Sigmoid colon (tissue), 7 donors: ENCODE measurements around the gene TSR3. TPM values are rescaled to one million over a fixed set of nuclear protein-coding genes. Genes with fewer than 3 reads are reported as not detected.

ENCODE experiments used
- DNase-seq: peaks from one replicate; pipeline ENCODE4 v3.0.0-alpha.2; 2019
- H3K27ac ChIP-seq, 4 donors: fragments of 200-600 bp; sonication (generic); one replicate each; pipeline ENCODE4 v1.5.1; 2016 to 2019; ENCODE audit warnings: mild to moderate bottlenecking in 1 of 4
- H3K27me3 ChIP-seq, 3 donors: fragments of 200-600 bp; sonication (generic); one replicate each; pipeline ENCODE4 v1.5.1; 2019; ENCODE audit warnings: mild to moderate bottlenecking in 1 of 3
- H3K36me3 ChIP-seq, 4 donors: fragments of 200-600 bp; sonication (generic); one replicate each; pipeline ENCODE4 v1.5.1; 2016 to 2019
- H3K4me1 ChIP-seq, 4 donors: fragments of 200-600 bp; sonication (generic); one replicate each; pipeline ENCODE4 v1.5.1; 2017 to 2019
- H3K4me3 ChIP-seq, 4 donors: fragments of 200-600 bp; sonication (generic); one replicate each; pipeline ENCODE4 v1.5.1; 2017 to 2019; ENCODE audit warnings: mild to moderate bottlenecking in 2 of 4, moderate library complexity in 1 of 4
- H3K9me3 ChIP-seq, 4 donors: fragments of 200-600 bp in 3 of 4; sonication (generic) in 3 of 4; one replicate each; pipeline versions ENCODE4 v1.5.1 to v1.6.1; 2013 to 2019
- EP300 ChIP-seq, 4 donors: sonication (generic); formaldehyde crosslinking; IDR thresholded peaks; one replicate each; pipeline ENCODE4 v1.6.1; 2017; ENCODE audit warnings: antibody characterized with exemption in 4 of 4
- POLR2A ChIP-seq, 2 donors: fragments of 450-650 bp; IDR thresholded peaks; one replicate each; pipeline ENCODE4 v1.6.1; 2016; ENCODE audit warnings: antibody characterized with exemption in 2 of 2, mild to moderate bottlenecking in 2 of 2, moderate library complexity in 2 of 2
- POLR2AphosphoS5 ChIP-seq, 4 donors: sonication (generic); formaldehyde crosslinking; IDR thresholded peaks; one replicate each; pipeline ENCODE4 v1.6.1; 2017; ENCODE audit warnings: antibody characterized with exemption in 4 of 4
- WGBS, 2 donors: extraction: QIAGEN DNeasy Blood & Tissue Kit; methylation state at CpG; one replicate each; pipeline ENCODE4 v1.1.7; 2013; 5-methylcytosine and 5-hydroxymethylcytosine counted together
- intact Hi-C: fragments of 100-400 bp; cut with DNase I; formaldehyde crosslinking; loops from one replicate; pipeline ENCODE4 v1.15.1; 2023
- polyA plus RNA-seq, 3 donors: library from polyadenylated mRNA; stranded (reverse); fragments of 200-250 nt; gene quantifications; one replicate each; pipeline ENCODE4 v1.2.3, GENCODE V29; 2013
- total RNA-seq, 4 donors: library from RNA; depleted of rRNA; stranded (reverse); fragments of >200 nt; gene quantifications; one replicate each; pipeline ENCODE4 v1.1.0, GENCODE V29; 2016
- TF ChIP-seq, protein P1 (sequence below), 4 experiments: fragments of 450-650 bp in 3 of 4; fragments of 200-600 bp in 1 of 4; IDR thresholded peaks; one replicate each; pipeline ENCODE4 v1.5.1; 2016 to 2019; ENCODE audit warnings: antibody characterized with exemption in 4 of 4, mild to moderate bottlenecking in 3 of 4, moderate library complexity in 2 of 4
- donor health status: healthy with polysubstance abuse.
- donor health status: Bipolar disorder and iron deficiency.
- donor health status: healthy.

The TSR3 gene
- total and polyA plus RNA-seq, 7 donors, result 59.0 to 107 (median 83.4) TPM

DNA sequence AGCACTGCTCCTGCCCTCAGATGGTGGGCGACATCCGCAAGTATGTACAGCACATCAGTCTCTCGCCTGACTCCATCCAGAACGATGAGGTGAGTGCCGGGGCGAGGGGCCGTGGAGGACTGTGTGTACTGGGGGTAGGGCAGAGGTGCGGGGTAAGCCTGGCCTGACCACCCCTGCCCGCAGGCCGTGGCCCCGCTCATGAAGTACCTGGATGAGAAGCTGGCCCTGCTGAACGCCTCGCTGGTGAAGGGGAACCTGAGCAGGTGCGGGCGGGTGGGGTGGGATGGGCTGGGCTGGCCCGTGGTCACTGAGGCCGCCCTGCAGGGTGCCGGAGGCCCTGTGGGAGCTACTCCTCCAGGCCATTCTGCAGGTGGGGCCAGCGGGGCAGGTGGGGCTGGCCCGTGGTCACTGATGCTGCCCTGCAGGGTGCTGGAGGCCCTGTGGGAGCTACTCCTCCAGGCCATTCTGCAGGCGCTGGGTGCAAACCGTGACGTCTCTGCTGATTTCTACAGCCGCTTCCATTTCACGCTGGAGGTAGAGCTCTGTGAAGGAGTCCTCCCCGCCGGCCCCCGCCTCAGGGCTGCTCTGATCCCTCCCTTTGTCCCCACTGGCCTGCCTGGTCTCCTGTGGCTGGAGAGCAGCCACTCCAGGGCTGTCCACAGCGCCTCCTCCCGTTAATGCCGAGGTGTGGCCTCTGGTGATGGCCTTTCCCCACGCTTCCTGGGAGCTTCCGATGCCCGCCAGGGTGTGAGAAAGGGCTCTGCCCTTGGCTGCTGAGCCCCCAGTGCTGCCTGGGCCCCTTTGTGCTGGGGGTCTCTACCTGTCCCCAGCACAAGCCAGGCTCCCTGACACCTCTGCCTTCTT, 5.0 kb downstream of the TSR3 start:
- Histone ChIP-seq H3K27me3 (no peaks in the 10 kb centered on the region), H3K4me3 (no peak overlapping the region), H3K27ac (no peak overlapping the region), H3K36me3 (peaks cover 5 to 26% (median 13%) of the 10 kb centered on the region in 4 donors), H3K4me1 (peaks cover 0 to 28% (median 24%) of the 10 kb centered on the region in 4 donors), H3K9me3 (no peaks in the 10 kb centered on the region)
- intact Hi-C loops, result no loop called here
- no peak for DNase-seq
- 50 to 76% methylated on average over 34 of the region's 34 CpGs for WGBS, 2 donors
- TF ChIP-seq POLR2A (IDR thresholded peaks at IDR 0.05), result no peak
- no peak for TF ChIP-seq EP300 (IDR thresholded peaks at IDR 0.05)
- no peak for TF ChIP-seq POLR2AphosphoS5 (IDR thresholded peaks at IDR 0.05)
- TF ChIP-seq, protein P1, sequence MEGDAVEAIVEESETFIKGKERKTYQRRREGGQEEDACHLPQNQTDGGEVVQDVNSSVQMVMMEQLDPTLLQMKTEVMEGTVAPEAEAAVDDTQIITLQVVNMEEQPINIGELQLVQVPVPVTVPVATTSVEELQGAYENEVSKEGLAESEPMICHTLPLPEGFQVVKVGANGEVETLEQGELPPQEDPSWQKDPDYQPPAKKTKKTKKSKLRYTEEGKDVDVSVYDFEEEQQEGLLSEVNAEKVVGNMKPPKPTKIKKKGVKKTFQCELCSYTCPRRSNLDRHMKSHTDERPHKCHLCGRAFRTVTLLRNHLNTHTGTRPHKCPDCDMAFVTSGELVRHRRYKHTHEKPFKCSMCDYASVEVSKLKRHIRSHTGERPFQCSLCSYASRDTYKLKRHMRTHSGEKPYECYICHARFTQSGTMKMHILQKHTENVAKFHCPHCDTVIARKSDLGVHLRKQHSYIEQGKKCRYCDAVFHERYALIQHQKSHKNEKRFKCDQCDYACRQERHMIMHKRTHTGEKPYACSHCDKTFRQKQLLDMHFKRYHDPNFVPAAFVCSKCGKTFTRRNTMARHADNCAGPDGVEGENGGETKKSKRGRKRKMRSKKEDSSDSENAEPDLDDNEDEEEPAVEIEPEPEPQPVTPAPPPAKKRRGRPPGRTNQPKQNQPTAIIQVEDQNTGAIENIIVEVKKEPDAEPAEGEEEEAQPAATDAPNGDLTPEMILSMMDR (IDR thresholded peaks at IDR 0.05), result no peak

DNA sequence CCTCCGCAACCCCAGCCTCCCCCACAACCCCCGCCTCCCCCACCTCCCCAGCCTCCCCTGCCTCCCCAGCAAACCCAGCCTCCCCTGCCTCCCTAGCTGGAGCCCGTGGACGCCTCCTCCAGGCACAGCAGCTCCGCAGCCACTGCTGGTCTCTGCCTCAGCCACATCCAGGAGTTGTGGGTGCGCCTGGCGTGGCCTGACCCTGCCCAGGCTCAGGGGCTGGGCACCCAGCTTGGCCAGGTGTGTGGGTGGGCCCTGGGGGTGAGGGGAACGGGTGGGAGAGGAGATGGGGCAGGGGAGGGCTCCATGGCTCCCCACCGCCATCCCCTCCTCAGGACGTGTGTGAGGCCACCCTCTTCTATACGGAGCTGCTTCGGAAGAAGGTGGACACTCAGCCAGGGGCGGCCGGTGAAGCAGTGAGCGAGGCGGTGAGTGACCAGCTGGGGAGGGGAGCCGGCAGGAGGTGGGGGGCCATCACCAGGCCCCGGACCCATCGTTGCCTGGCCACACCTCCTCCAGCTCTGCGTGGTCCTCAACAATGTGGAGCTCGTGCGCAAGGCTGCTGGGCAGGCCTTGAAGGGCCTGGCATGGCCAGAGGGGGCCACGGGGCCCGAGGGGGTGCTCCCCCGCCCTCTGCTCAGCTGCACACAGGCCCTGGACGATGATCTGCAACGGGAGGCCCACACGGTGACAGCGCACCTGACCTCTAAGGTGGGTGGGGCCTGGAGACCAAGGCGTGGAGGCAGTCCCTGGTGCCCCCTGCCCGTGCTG, 5.8 kb downstream of the TSR3 start:
- no peak for TF ChIP-seq POLR2AphosphoS5 (IDR thresholded peaks at IDR 0.05)
- no peak for TF ChIP-seq POLR2A (IDR thresholded peaks at IDR 0.05)
- TF ChIP-seq EP300 (IDR thresholded peaks at IDR 0.05), result no peak
- TF ChIP-seq, protein P1 (IDR thresholded peaks at IDR 0.05), result no peak
- Histone ChIP-seq H3K36me3 (peaks cover 5 to 26% (median 13%) of the 10 kb centered on the region in 4 donors), H3K27ac (no peak overlapping the region), H3K4me1 (peaks cover 0 to 22% (median 20%) of the 10 kb centered on the region in 4 donors), H3K4me3 (no peak overlapping the region), H3K9me3 (no peaks in the 10 kb centered on the region), H3K27me3 (no peaks in the 10 kb centered on the region)
- WGBS, 2 donors, result 74 to 80% methylated on average over 31 of the region's 31 CpGs
- no peak for DNase-seq
- intact Hi-C loops, result no loop called here

DNA sequence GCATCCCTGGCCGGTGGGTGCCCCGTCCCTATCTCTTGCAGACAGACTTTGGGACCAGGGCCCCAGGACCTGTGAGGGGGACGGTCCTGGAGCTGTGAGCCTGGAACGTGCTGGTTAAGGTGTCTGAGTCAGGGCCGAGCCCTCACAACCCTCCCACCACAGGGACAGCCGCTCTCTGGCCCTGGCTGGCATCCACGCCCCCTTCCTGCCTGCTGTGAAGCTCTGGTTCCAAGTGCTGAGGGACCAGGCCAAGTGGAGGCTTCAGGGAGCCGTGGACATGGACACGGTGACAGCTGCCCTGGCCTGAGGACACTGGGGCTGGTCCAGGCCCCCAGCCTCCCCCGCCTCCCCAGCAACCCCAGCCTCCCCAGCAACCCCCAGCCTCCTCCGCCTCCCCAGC, 6.6 kb downstream of the TSR3 start:
- Histone ChIP-seq H3K4me1 (peaks cover 0 to 15% (median 13%) of the 10 kb centered on the region in 4 donors), H3K4me3 (no peak overlapping the region), H3K36me3 (peaks cover 5 to 25% (median 13%) of the 10 kb centered on the region in 4 donors), H3K9me3 (no peaks in the 10 kb centered on the region), H3K27ac (no peak overlapping the region), H3K27me3 (no peaks in the 10 kb centered on the region)
- DNase-seq, result no peak
- intact Hi-C loops, result no loop called here
- WGBS, 2 donors, result 84 to 88% methylated on average over 11 of the region's 11 CpGs
- TF ChIP-seq POLR2AphosphoS5 (IDR thresholded peaks at IDR 0.05), result no peak
- TF ChIP-seq EP300 (IDR thresholded peaks at IDR 0.05), result no peak

DNA sequence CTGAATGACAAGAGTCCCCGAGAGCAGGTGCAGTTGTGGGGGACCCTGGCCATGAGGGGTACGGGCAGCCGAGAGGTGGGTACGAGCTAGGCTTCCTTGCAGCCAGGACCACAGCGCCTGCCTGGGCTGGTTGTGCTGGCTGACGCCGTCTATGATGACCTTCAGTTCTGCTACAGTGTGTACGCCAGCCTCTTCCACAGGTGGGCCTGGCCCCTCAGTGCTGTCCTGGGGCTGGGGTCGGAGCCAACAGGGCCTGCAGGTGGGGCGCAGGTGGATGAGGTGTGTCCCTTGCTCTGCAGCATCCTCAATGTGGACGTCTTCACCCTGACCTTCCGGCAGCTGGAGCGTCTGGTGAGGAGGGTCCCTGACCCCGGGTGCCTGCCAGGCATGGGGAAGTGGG, 7.2 kb downstream of the TSR3 start:
- peaks cover 5 to 19% (median 9%) of the 10 kb centered on the region in 4 donors for H3K36me3 ChIP-seq
- H3K4me3 ChIP-seq, result no peak overlapping the region
- H3K27me3 ChIP-seq, result no peaks in the 10 kb centered on the region
- no peak overlapping the region for H3K27ac ChIP-seq
- TF ChIP-seq, protein P1 (IDR thresholded peaks at IDR 0.05), result no peak
- no peak for TF ChIP-seq EP300 (IDR thresholded peaks at IDR 0.05)
- TF ChIP-seq POLR2AphosphoS5 (IDR thresholded peaks at IDR 0.05), result no peak
- no peak for TF ChIP-seq POLR2A (IDR thresholded peaks at IDR 0.05)
- no peaks in the 10 kb centered on the region for H3K9me3 ChIP-seq
- intact Hi-C loops, result no loop called here
- WGBS, 2 donors, result 90 to 92% methylated on average over 14 of the region's 14 CpGs
- no peak for DNase-seq
- peaks cover 0 to 13% (median 12%) of the 10 kb centered on the region in 4 donors for H3K4me1 ChIP-seq
